DMS153 (cell line): ENCODE data around the gene FAM234A.
"Not testable (repeated sequence)": the region's sequence is repeated elsewhere in the genome, so short reads cannot be mapped to it uniquely, and the experiment has no call there.

Experiments
- DNase-seq: peaks from one replicate; lab custom pipeline; 2025; lab: John Stamatoyannopoulos, UW

FAM234A gene

GRCh38 chr16:230949-231348 lies 3.7 kb upstream of the FAM234A start:
- DNase-seq: no peak

- no peak for DNase-seq
Observed at GRCh38 chr16:239948-240277, 5.3 kb downstream of the FAM234A start.

GRCh38 chr16:240559-240958 lies 5.9 kb downstream of the FAM234A start:
- no peak for DNase-seq

- DNase-seq: no peak
Observed at GRCh38 chr16:242281-242680, 7.7 kb downstream of the FAM234A start.

- DNase-seq: no peak
Observed at GRCh38 chr16:243348-243747, 8.7 kb downstream of the FAM234A start.

GRCh38 chr16:245105-245504 lies 10.5 kb downstream of the FAM234A start:
- no peak for DNase-seq

- no peak for DNase-seq
Observed at GRCh38 chr16:247027-247426, 12.4 kb downstream of the FAM234A start.

- DNase-seq: no peak
Observed at GRCh38 chr16:249431-249830, 14.8 kb downstream of the FAM234A start.

GRCh38 chr16:252366-253337 lies 18.0 kb downstream of the FAM234A start:
- DNase-seq: no peak

- no peak for DNase-seq
Observed at GRCh38 chr16:253833-254232, 19.2 kb downstream of the FAM234A start.

GRCh38 chr16:254461-254860 lies 19.8 kb downstream of the FAM234A start:
- no peak for DNase-seq

GRCh38 chr16:255183-255582 lies 20.6 kb downstream of the FAM234A start:
- DNase-seq: no peak

GRCh38 chr16:258091-258490 lies 23.5 kb downstream of the FAM234A start:
- DNase-seq: not testable (repeated sequence)

GRCh38 chr16:259226-259625 lies 24.6 kb downstream of the FAM234A start:
- DNase-seq: no peak

GRCh38 chr16:259814-260253 lies 25.2 kb downstream of the FAM234A start:
- DNase-seq: no peak

GRCh38 chr16:260326-260725 lies 25.7 kb downstream of the FAM234A start:
- no peak for DNase-seq

GRCh38 chr16:261031-261691 lies 26.5 kb downstream of the FAM234A start:
- DNase-seq: no peak

GRCh38 chr16:262121-262745 lies 27.6 kb downstream of the FAM234A start:
- no peak for DNase-seq

- no peak for DNase-seq
Observed at GRCh38 chr16:263182-263774, 28.7 kb downstream of the FAM234A start.

- no peak for DNase-seq
Observed at GRCh38 chr16:263944-264343, 29.3 kb downstream of the FAM234A start.

GRCh38 chr16:264440-264951 lies 29.9 kb downstream of the FAM234A start:
- no peak for DNase-seq

GRCh38 chr16:265002-265529 lies 30.4 kb downstream of the FAM234A start:
- no peak for DNase-seq
